HG03097 (cell line): ENCODE data around the gene PAPOLA.

Experiments
- ATAC-seq: cut with Tn5 transposase; IDR thresholded peaks from one replicate; pipeline ENCODE4 v1.9.1; 2021; ENCODE audit not compliant: unreplicated experiment, low FRiP score

The PAPOLA gene

DNA sequence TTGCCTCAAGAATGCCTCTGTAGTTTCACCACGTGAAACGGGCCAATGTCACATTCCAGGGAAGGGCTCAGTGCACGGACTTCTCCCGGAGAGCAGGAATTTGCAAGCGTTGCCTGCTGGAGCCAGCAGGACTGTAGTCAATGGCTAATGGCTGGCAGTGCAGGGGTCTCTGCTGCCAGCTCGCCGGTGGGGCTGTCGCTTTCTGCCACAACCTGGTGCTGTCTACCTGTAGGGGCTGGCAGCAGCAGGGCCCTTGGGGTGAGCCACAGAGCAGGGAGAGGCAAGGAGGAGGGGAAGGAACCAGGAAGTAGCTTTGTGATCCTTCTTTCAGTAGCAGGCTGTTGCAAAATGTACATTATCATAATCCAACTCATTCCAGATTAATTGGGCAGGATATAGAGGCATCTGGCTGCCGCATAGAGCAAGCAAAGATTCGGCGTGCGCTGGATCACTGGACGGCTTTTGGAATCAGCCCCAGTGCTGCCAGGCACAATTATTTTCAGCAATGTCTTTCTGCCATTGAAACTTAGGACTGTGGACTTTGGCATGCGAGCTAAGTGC, 114.1 kb downstream of the PAPOLA start:
- ATAC-seq, result no peak
